Stomach (tissue), 9 donors: ENCODE measurements around the gene CXCL11. TPM values are rescaled to one million over a fixed set of nuclear protein-coding genes. Genes with fewer than 3 reads are reported as not detected.

Experiments used
- DNase-seq, 2 donors: peaks; one replicate each; pipeline versions ENCODE4 v3.0.0 to v3.0.0-alpha.2; 2013 to 2019
- H3K27ac ChIP-seq, 5 donors: fragments of 200-600 bp in 4 of 5; sonication (generic) in 4 of 5; one replicate each; pipeline ENCODE4 v1.5.1; 2013 to 2019; ENCODE audit warnings: mild to moderate bottlenecking in 1 of 5, moderate library complexity in 1 of 5
- H3K27me3 ChIP-seq, 3 donors: fragments of 200-600 bp; sonication (generic); one replicate each; pipeline ENCODE4 v1.5.1; 2017 to 2019; ENCODE audit warnings: mixed run types in 1 of 3
- H3K36me3 ChIP-seq, 4 donors: fragments of 200-600 bp; sonication (generic); 1 replicate in 3 of 4; 2 replicates in 1 of 4; pipeline ENCODE4 v1.5.1; 2016 to 2019
- H3K4me1 ChIP-seq, 4 donors: fragments of 200-600 bp; sonication (generic); one replicate each; pipeline ENCODE4 v1.5.1; 2016 to 2019
- H3K4me3 ChIP-seq, 4 donors: fragments of 200-600 bp; sonication (generic) in 3 of 4; one replicate each; pipeline ENCODE4 v1.5.1; 2016 to 2019; ENCODE audit warnings: mild to moderate bottlenecking in 1 of 4
- H3K9me3 ChIP-seq, 4 donors: fragments of 200-600 bp; sonication (generic); one replicate each; pipeline ENCODE4 v1.5.1; 2016 to 2019
- EP300 ChIP-seq: sonication (generic); formaldehyde crosslinking; IDR thresholded peaks from one replicate; pipeline ENCODE4 v1.6.1; 2017; ENCODE audit warnings: antibody characterized with exemption
- POLR2A ChIP-seq, 4 donors: fragments of 450-650 bp; IDR thresholded peaks; one replicate each; pipeline ENCODE4 v1.6.1; 2016; ENCODE audit warnings: antibody characterized with exemption in 4 of 4, control low read depth in 2 of 4, mild to moderate bottlenecking in 1 of 4, moderate library complexity in 1 of 4
- POLR2AphosphoS5 ChIP-seq, 3 donors: sonication (generic); formaldehyde crosslinking; IDR thresholded peaks; one replicate each; pipeline ENCODE4 v1.6.1; 2016; ENCODE audit warnings: antibody characterized with exemption in 3 of 3
- WGBS, 5 donors: extraction: QIAGEN DNeasy Blood & Tissue Kit in 3 of 5; methylation state at CpG; one replicate each; pipeline versions ENCODE4 v1.1.5 to v1.1.7; 2013 to 2018; 5-methylcytosine and 5-hydroxymethylcytosine counted together
- intact Hi-C: fragments of 100-400 bp; cut with DNase I; formaldehyde crosslinking; loops from one replicate; pipeline ENCODE4 v1.15.1; 2023; ENCODE audit warnings: low total_unique reads
- polyA plus RNA-seq, 3 donors: library from polyadenylated mRNA; stranded (reverse); fragments of 200-250 nt; gene quantifications; one replicate each; pipeline ENCODE4 v1.2.3, GENCODE V29; 2013
- total RNA-seq, 5 donors: library from RNA; depleted of rRNA; stranded (reverse); fragments of >200 nt; gene quantifications; one replicate each; pipeline versions ENCODE4 v1.1.0 to v1.2.3, GENCODE V29; 2014 to 2016
- TF ChIP-seq, protein P1 (sequence below), 7 experiments: fragments of 450-650 bp in 4 of 7; fragments of 200-600 bp in 3 of 7; sonication (generic) in 3 of 7; IDR thresholded peaks; one replicate each; pipeline ENCODE4 v1.5.1; 2016 to 2019; ENCODE audit warnings: antibody characterized with exemption in 7 of 7, control low read depth in 2 of 7, mild to moderate bottlenecking in 1 of 7
- donor health status: healthy with polysubstance abuse.
- donor health status: Bipolar disorder and iron deficiency.
- donor health status: healthy.

CXCL11 gene
- total and polyA plus RNA-seq, 8 donors = 0.19 to 3.4 (median 0.86) TPM; not detected in 4

DNA sequence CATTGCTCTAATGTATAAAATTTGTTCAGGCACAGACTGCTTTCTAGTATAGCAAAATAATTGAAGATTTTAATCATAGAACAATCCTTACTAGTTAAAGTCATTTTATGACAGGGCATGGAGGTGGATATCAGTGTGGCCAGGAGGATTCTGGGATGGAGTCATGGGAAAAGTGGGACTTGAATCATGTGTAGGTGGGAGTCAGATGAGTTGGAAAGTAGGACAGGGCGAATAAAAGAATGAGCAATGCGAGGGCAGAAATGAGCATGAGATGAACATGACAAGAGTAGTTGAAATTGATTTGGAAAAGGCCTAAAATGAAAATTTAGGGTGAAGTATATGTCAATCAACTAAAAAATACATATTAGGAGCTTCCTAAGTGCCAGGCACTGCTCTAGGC is 37.9 kb downstream of the CXCL11 start:
- TF ChIP-seq POLR2A (IDR thresholded peaks at IDR 0.05) (no peak), EP300 (no peak), POLR2AphosphoS5 (IDR thresholded peaks at IDR 0.05) (no peak)
- TF ChIP-seq, protein P1, sequence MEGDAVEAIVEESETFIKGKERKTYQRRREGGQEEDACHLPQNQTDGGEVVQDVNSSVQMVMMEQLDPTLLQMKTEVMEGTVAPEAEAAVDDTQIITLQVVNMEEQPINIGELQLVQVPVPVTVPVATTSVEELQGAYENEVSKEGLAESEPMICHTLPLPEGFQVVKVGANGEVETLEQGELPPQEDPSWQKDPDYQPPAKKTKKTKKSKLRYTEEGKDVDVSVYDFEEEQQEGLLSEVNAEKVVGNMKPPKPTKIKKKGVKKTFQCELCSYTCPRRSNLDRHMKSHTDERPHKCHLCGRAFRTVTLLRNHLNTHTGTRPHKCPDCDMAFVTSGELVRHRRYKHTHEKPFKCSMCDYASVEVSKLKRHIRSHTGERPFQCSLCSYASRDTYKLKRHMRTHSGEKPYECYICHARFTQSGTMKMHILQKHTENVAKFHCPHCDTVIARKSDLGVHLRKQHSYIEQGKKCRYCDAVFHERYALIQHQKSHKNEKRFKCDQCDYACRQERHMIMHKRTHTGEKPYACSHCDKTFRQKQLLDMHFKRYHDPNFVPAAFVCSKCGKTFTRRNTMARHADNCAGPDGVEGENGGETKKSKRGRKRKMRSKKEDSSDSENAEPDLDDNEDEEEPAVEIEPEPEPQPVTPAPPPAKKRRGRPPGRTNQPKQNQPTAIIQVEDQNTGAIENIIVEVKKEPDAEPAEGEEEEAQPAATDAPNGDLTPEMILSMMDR (IDR thresholded peaks at IDR 0.05) = no peak
- intact Hi-C loops = no loop called here

GRCh38 chr4:75997081-75997480 is 38.8 kb downstream of the CXCL11 start:
- Histone ChIP-seq H3K9me3 (no peaks in the 10 kb centered on the region), H3K36me3 (no peaks in the 10 kb centered on the region), H3K27me3 (no peaks in the 10 kb centered on the region), H3K4me1 (no peaks in the 10 kb centered on the region), H3K27ac (no peak overlapping the region), H3K4me3 (no peak overlapping the region)
- intact Hi-C loops = no loop called here
- WGBS, 5 donors = 43 to 74% (median 69%) methylated on average over 1 of the region's 1 CpG
- no peak for DNase-seq
- TF ChIP-seq POLR2A (IDR thresholded peaks at IDR 0.05) (no peak), EP300 (no peak), POLR2AphosphoS5 (IDR thresholded peaks at IDR 0.05) (no peak)
- TF ChIP-seq, protein P1 (IDR thresholded peaks at IDR 0.05) = no peak

More for the DNA sequence above, 37.9 kb downstream of the CXCL11 start:
- 83 to 95% (median 91%) methylated on average over 2 of the region's 2 CpGs for WGBS, 5 donors
- H3K9me3 ChIP-seq = no peaks in the 10 kb centered on the region
- H3K4me1 ChIP-seq = no peaks in the 10 kb centered on the region
- no peaks in the 10 kb centered on the region for H3K27me3 ChIP-seq
- no peak overlapping the region for H3K4me3 ChIP-seq
- DNase-seq = no peak
- no peak overlapping the region for H3K27ac ChIP-seq
- H3K36me3 ChIP-seq = no peaks in the 10 kb centered on the region

DNA sequence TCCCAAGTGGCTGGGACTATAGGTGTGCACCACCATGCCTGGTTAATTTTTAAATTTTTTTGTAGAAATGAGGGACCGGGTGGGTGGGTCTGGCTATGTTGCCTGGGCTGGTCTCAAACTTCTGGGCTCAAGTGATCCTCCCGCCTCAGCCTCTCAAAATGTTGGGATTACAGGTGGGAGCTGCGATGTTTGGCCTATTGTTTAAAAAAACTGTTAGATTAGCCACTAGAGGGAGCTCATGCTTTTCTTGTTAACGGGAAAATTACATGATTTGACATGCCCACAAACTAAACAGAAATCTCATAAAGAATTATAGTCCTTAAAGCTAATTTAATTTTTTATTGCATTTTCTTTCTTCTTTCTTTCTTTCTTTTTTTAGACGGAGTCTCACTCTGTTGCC is 40.1 kb downstream of the CXCL11 start:
- Histone ChIP-seq H3K4me3 (no peak overlapping the region), H3K27me3 (no peaks in the 10 kb centered on the region), H3K36me3 (no peaks in the 10 kb centered on the region), H3K9me3 (no peaks in the 10 kb centered on the region), H3K4me1 (peaks cover 0 to 6% (median 3%) of the 10 kb centered on the region in 4 donors), H3K27ac (no peak overlapping the region)
- DNase-seq = peak in 1 of 2 donors; percentile 78
- TF ChIP-seq POLR2A (IDR thresholded peaks at IDR 0.05) = no peak
- TF ChIP-seq, protein P1 (IDR thresholded peaks at IDR 0.05) = peak in 5 of 7 experiments; percentile 18 to 72 (median 51)
- TF ChIP-seq EP300 = no peak
- TF ChIP-seq POLR2AphosphoS5 (IDR thresholded peaks at IDR 0.05) = no peak
- 6 to 13% (median 10%) methylated on average over 5 of the region's 5 CpGs for WGBS, 5 donors
- intact Hi-C loops = no loop called here

- H3K36me3 ChIP-seq = no peaks in the 10 kb centered on the region
- no peaks in the 10 kb centered on the region for H3K9me3 ChIP-seq
- intact Hi-C loops = loop anchor here (5.0 kb wide), 1 partner anchor 75 kb away; no protein-coding TSS in a partner anchor
- no peak for DNase-seq
- no peaks in the 10 kb centered on the region for H3K27me3 ChIP-seq
- H3K27ac ChIP-seq = no peak overlapping the region
- no peak overlapping the region for H3K4me3 ChIP-seq
- no peak for TF ChIP-seq POLR2A (IDR thresholded peaks at IDR 0.05)
- no peak for TF ChIP-seq EP300
- TF ChIP-seq, protein P1 (IDR thresholded peaks at IDR 0.05) = no peak
- no peak for TF ChIP-seq POLR2AphosphoS5 (IDR thresholded peaks at IDR 0.05)
- peaks cover 15 to 33% (median 24%) of the 10 kb centered on the region in 4 donors for H3K4me1 ChIP-seq
- 76 to 100% (median 87%) methylated on average over 1 of the region's 1 CpG for WGBS, 5 donors
These were observed 43.4 kb downstream of the CXCL11 start for GRCh38 chr4:75992462-75992861.
